Neural cell (in vitro differentiated cells): ENCODE data around the gene LCNL1.

Experiments
- CTCF ChIP-seq: fragments of 450-650 bp; IDR thresholded peaks from 2 replicates; pipeline ENCODE4 v1.5.1; 2014; ENCODE audit warnings: antibody characterized with exemption, mild to moderate bottlenecking, moderate library complexity; ENCODE audit not compliant: poor library complexity, severe bottlenecking
- EP300 ChIP-seq: fragments of 450-650 bp; conservative IDR thresholded peaks from 2 replicates; pipeline ENCODE4 v1.6.1; 2014; ENCODE audit warnings: antibody characterized with exemption, mild to moderate bottlenecking, moderate library complexity; ENCODE audit not compliant: poor library complexity, severe bottlenecking
- EZH2 ChIP-seq: fragments of 200-600, 300-800 bp; shearing (Covaris generic), sonication (generic); IDR thresholded peaks from 2 replicates; pipeline ENCODE4 v1.6.1; 2014; ENCODE audit warnings: antibody characterized with exemption, low read length, borderline replicate concordance, mild to moderate bottlenecking; ENCODE audit not compliant: insufficient read depth, poor library complexity, severe bottlenecking
- MXI1 ChIP-seq: fragments of 450-650 bp; conservative IDR thresholded peaks from 2 replicates; pipeline ENCODE4 v1.6.1; 2014; ENCODE audit warnings: antibody characterized with exemption, mild to moderate bottlenecking; ENCODE audit not compliant: poor library complexity, severe bottlenecking
- POLR2AphosphoS5 ChIP-seq: IDR thresholded peaks from 2 replicates; pipeline ENCODE4 v1.6.1; 2012
- RAD21 ChIP-seq: fragments of 450-650 bp; conservative IDR thresholded peaks from 2 replicates; pipeline ENCODE4 v1.6.1; 2014; ENCODE audit warnings: antibody characterized with exemption, mild to moderate bottlenecking, moderate library complexity
- TAF1 ChIP-seq: IDR thresholded peaks from 2 replicates; pipeline ENCODE4 v1.6.1; 2012; ENCODE audit warnings: low read depth

GRCh38 chr9:137015976-137016375 is 33.2 kb downstream of the LCNL1 start:
- TF ChIP-seq CTCF (no peak), TAF1 (no peak), EP300 (no peak), RAD21 (no peak), EZH2 (no peak), MXI1 (no peak), POLR2AphosphoS5 (no peak)
